Liver (tissue), 9 donors: ENCODE results near the gene C16orf86. TPM values are rescaled to one million over a fixed set of nuclear protein-coding genes. Genes with fewer than 3 reads are reported as not detected.

ENCODE experiments used
- DNase-seq: peaks from one replicate; pipeline ENCODE4 v3.0.0-alpha.2; 2017; ENCODE audit warnings: low spot score
- H3K27ac ChIP-seq, 2 donors: one replicate each; pipeline ENCODE4 v1.7.0; 2013; ENCODE audit warnings: inconsistent platforms in 2 of 2, low read length in 2 of 2, control low read depth in 1 of 2, low read depth in 1 of 2, mild to moderate bottlenecking in 1 of 2
- H3K27me3 ChIP-seq, 4 donors: one replicate each; pipeline versions ENCODE4 v1.6.1 to v1.7.0; 2013; ENCODE audit warnings: low read length in 3 of 4, inconsistent platforms in 1 of 4, mild to moderate bottlenecking in 1 of 4, moderate library complexity in 1 of 4; ENCODE audit not compliant: control insufficient read depth in 4 of 4, insufficient read depth in 4 of 4
- H3K36me3 ChIP-seq, 4 donors: one replicate each; pipeline versions ENCODE4 v1.6.1 to v1.7.0; 2013; ENCODE audit warnings: low read length in 3 of 4, mild to moderate bottlenecking in 3 of 4, low read depth in 1 of 4, moderate library complexity in 1 of 4; ENCODE audit not compliant: control insufficient read depth in 4 of 4, insufficient read depth in 3 of 4
- H3K4me1 ChIP-seq, 4 donors: one replicate each; pipeline versions ENCODE4 v1.6.1 to v1.7.0; 2013; ENCODE audit warnings: low read length in 3 of 4, mild to moderate bottlenecking in 3 of 4, moderate library complexity in 1 of 4; ENCODE audit not compliant: control insufficient read depth in 4 of 4, insufficient read depth in 4 of 4
- H3K4me3 ChIP-seq, 3 donors: one replicate each; pipeline versions ENCODE4 v1.6.1 to v1.7.0; 2013; ENCODE audit warnings: low read length in 3 of 3, control low read depth in 1 of 3, low read depth in 1 of 3, mild to moderate bottlenecking in 1 of 3
- H3K9ac ChIP-seq, 2 donors: one replicate each; pipeline ENCODE4 v1.7.0; 2013; ENCODE audit warnings: low read length in 2 of 2, mild to moderate bottlenecking in 2 of 2, moderate library complexity in 2 of 2, control low read depth in 1 of 2, low read depth in 1 of 2
- H3K9me3 ChIP-seq, 4 donors: one replicate each; pipeline versions ENCODE4 v1.6.1 to v1.7.0; 2013; ENCODE audit warnings: low read length in 3 of 4; ENCODE audit not compliant: control insufficient read depth in 4 of 4
- CTCF ChIP-seq: fragments of 150-350 bp; IDR thresholded peaks from 2 replicates; pipeline ENCODE4 v1.5.1; 2017; ENCODE audit warnings: improper control_type of control experiment, low read depth, low read length; ENCODE audit not compliant: missing input control
- EGR1 ChIP-seq, 2 donors: IDR thresholded peaks; 2 replicates each; pipeline ENCODE4 v1.6.1; 2016 to 2018; ENCODE audit warnings: antibody characterized with exemption in 2 of 2, low read depth in 2 of 2
- FOXA2 ChIP-seq: IDR thresholded peaks from 2 replicates; pipeline ENCODE4 v1.6.1; 2016; ENCODE audit warnings: antibody characterized with exemption
- GABPA ChIP-seq, 2 donors: IDR thresholded peaks in 1 of 2; conservative IDR thresholded peaks in 1 of 2; 2 replicates each; pipeline ENCODE4 v1.6.1; 2016; ENCODE audit warnings: antibody characterized with exemption in 2 of 2, mild to moderate bottlenecking in 1 of 2, moderate library complexity in 1 of 2
- HNF4A ChIP-seq, 2 donors: conservative IDR thresholded peaks; 2 replicates each; pipeline ENCODE4 v1.6.1; 2016; ENCODE audit warnings: antibody characterized with exemption in 2 of 2, mild to moderate bottlenecking in 2 of 2
- HNF4G ChIP-seq: IDR thresholded peaks from 2 replicates; pipeline ENCODE4 v1.6.1; 2016; ENCODE audit warnings: antibody characterized with exemption
- JUND ChIP-seq, 2 donors: IDR thresholded peaks; 2 replicates each; pipeline ENCODE4 v1.6.1; 2016; ENCODE audit warnings: antibody characterized with exemption in 2 of 2
- NR2F2 ChIP-seq: IDR thresholded peaks from 2 replicates; pipeline ENCODE4 v1.6.1; 2016; ENCODE audit warnings: antibody characterized with exemption
- RAD21 ChIP-seq, 2 donors: IDR thresholded peaks; 2 replicates each; pipeline ENCODE4 v1.6.1; 2016; ENCODE audit warnings: antibody characterized with exemption in 2 of 2, mild to moderate bottlenecking in 2 of 2
- SP1 ChIP-seq: IDR thresholded peaks from 2 replicates; pipeline ENCODE4 v1.6.1; 2018; ENCODE audit warnings: antibody characterized with exemption, mild to moderate bottlenecking
- TAF1 ChIP-seq: conservative IDR thresholded peaks from 2 replicates; pipeline ENCODE4 v1.6.1; 2016; ENCODE audit warnings: antibody characterized with exemption, mild to moderate bottlenecking
- YY1 ChIP-seq: IDR thresholded peaks from 2 replicates; pipeline ENCODE4 v1.6.1; 2016; ENCODE audit warnings: antibody characterized with exemption, mild to moderate bottlenecking
- WGBS: extraction: QIAGEN DNeasy Blood & Tissue Kit; methylation state at CpG from one replicate; pipeline ENCODE4 v1.1.7; 2013; 5-methylcytosine and 5-hydroxymethylcytosine counted together
- polyA plus RNA-seq, 2 donors: library from polyadenylated mRNA; stranded (reverse) in 1 of 2; unstranded in 1 of 2; fragments of 200-250 nt in 1 of 2; fragments of >200 nt in 1 of 2; fragmentation: Nextera tagmentation in 1 of 2; extraction: Ambion mirVana in 1 of 2; gene quantifications; one replicate each; pipeline versions ENCODE4 v1.2.1 to v1.2.3, GENCODE V29; 2013 to 2015
- total RNA-seq, 2 donors: library from RNA; depleted of rRNA; stranded (reverse); fragments of >200 nt; gene quantifications; one replicate each; pipeline ENCODE4 v1.2.3, GENCODE V29; 2014
- TF ChIP-seq, protein P1 (sequence below): IDR thresholded peaks from 2 replicates; pipeline ENCODE4 v1.6.1; 2016; ENCODE audit warnings: antibody characterized with exemption, mild to moderate bottlenecking
- TF ChIP-seq, protein P2 (sequence below): IDR thresholded peaks from 2 replicates; pipeline ENCODE4 v1.6.1; 2016; ENCODE audit warnings: antibody characterized with exemption
- TF ChIP-seq, protein P3 (sequence below): IDR thresholded peaks from 2 replicates; pipeline ENCODE4 v1.6.1; 2016; ENCODE audit warnings: antibody characterized with exemption
- donor health status: healthy.
- donor health status: healthy.
- donor health status: healthy.
- donor health status: healthy.
- donor health status: healthy.

Gene C16orf86
- total and polyA plus RNA-seq, 4 donors: 1.2 to 2.6 (median 2.1) TPM

DNA sequence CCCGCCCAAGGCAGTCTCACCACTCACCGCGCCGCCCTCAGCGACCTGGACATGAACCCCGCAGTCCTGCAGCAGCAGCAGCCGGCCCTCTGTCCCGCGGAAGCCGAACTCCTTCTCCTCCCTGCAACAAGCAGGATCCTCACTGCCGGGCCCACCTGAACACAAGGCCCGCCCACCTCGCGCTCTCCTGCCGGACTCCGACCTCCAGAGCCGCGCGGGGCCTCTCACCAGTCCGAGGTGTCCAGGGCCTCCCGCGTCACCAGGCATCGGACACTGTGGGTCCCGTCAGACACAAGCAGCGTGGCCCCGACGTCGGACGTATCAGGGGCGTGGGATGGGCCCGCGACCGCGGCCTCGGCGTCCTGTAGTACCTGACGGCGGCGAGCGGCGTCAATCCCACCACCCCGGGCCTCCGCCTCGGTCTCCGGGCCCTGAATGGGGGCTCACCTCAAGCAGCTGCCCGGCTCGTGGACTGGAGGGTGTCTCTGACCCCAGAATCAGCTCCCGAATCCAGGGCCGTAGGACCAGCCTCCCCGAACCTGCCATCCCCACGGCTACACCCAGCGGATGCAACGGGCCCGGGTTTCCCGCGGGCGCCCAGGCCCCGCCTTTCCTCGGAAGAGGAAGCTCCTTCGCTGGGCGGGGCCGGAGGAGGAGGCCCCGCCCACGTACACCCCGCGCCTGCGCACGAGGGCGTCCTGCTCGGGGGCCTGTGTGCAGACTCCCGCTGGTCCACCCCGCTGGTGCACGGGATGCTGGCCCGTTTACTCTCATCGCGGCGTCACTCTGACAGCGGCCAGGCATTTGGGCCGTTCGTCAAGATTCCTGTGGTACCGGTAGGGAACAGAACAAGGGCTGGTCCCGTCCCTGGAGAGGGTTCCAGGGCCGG, 6.7 kb upstream of the C16orf86 start, which contains the start of gene ACD:
Gene ACD, minus strand, starts transcription at position 586 of the 889 bp plus-strand sequence. Its CDS starts 40 bp downstream, at position 546.
- Histone ChIP-seq H3K9me3 (no peaks in the 10 kb centered on the region), H3K9ac (peak within 1 kb of the TSS; percentile 36 to 79), H3K27ac (peak within 1 kb of the TSS; percentile 91 to 98), H3K36me3 (peaks cover 0 to 1% (median 0%) of the 10 kb centered on the region in 4 donors), H3K4me1 (peaks cover 11 to 52% (median 36%) of the 10 kb centered on the region in 4 donors), H3K27me3 (no peaks in the 10 kb centered on the region), H3K4me3 (peak within 1 kb of the TSS; percentile 73 to 98 (median 77))
- TF ChIP-seq YY1 (peak; percentile 38), HNF4G (no peak), GABPA (IDR thresholded peaks at IDR 0.05 in 1 of 2, conservative IDR thresholded peaks at IDR 0.05 in 1 of 2) (peak in 1 of 2 donors; percentile 82), FOXA2 (no peak), SP1 (peak; percentile 5)
- TF ChIP-seq, protein P1, sequence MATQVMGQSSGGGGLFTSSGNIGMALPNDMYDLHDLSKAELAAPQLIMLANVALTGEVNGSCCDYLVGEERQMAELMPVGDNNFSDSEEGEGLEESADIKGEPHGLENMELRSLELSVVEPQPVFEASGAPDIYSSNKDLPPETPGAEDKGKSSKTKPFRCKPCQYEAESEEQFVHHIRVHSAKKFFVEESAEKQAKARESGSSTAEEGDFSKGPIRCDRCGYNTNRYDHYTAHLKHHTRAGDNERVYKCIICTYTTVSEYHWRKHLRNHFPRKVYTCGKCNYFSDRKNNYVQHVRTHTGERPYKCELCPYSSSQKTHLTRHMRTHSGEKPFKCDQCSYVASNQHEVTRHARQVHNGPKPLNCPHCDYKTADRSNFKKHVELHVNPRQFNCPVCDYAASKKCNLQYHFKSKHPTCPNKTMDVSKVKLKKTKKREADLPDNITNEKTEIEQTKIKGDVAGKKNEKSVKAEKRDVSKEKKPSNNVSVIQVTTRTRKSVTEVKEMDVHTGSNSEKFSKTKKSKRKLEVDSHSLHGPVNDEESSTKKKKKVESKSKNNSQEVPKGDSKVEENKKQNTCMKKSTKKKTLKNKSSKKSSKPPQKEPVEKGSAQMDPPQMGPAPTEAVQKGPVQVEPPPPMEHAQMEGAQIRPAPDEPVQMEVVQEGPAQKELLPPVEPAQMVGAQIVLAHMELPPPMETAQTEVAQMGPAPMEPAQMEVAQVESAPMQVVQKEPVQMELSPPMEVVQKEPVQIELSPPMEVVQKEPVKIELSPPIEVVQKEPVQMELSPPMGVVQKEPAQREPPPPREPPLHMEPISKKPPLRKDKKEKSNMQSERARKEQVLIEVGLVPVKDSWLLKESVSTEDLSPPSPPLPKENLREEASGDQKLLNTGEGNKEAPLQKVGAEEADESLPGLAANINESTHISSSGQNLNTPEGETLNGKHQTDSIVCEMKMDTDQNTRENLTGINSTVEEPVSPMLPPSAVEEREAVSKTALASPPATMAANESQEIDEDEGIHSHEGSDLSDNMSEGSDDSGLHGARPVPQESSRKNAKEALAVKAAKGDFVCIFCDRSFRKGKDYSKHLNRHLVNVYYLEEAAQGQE: no peak
- TF ChIP-seq, protein P2, sequence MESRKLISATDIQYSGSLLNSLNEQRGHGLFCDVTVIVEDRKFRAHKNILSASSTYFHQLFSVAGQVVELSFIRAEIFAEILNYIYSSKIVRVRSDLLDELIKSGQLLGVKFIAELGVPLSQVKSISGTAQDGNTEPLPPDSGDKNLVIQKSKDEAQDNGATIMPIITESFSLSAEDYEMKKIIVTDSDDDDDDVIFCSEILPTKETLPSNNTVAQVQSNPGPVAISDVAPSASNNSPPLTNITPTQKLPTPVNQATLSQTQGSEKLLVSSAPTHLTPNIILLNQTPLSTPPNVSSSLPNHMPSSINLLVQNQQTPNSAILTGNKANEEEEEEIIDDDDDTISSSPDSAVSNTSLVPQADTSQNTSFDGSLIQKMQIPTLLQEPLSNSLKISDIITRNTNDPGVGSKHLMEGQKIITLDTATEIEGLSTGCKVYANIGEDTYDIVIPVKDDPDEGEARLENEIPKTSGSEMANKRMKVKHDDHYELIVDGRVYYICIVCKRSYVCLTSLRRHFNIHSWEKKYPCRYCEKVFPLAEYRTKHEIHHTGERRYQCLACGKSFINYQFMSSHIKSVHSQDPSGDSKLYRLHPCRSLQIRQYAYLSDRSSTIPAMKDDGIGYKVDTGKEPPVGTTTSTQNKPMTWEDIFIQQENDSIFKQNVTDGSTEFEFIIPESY: no peak
- peak; percentile 95 for DNase-seq
- under 1% methylated on average over 83 of the region's 83 CpGs for WGBS

- H3K27me3 ChIP-seq: no peaks in the 10 kb centered on the region
- peaks cover 0 to 1% (median 0%) of the 10 kb centered on the region in 4 donors for H3K36me3 ChIP-seq
- no peaks in the 10 kb centered on the region for H3K9me3 ChIP-seq
- peak within 1 kb of the TSS; percentile 73 to 98 (median 77) for H3K4me3 ChIP-seq
- peak within 1 kb of the TSS; percentile 91 to 98 for H3K27ac ChIP-seq
- peak within 1 kb of the TSS; percentile 36 to 79 for H3K9ac ChIP-seq
- H3K4me1 ChIP-seq: peaks cover 11 to 52% (median 37%) of the 10 kb centered on the region in 4 donors
- under 1% methylated on average over 48 of the region's 48 CpGs for WGBS
- peak; percentile 83 for DNase-seq
- peak; percentile 18 for TF ChIP-seq CTCF
- TF ChIP-seq TAF1: no peak
- TF ChIP-seq HNF4G: no peak
- peak in 1 of 2 donors; percentile 6 for TF ChIP-seq HNF4A (conservative IDR thresholded peaks at IDR 0.05)
- no peak for TF ChIP-seq EGR1 (IDR thresholded peaks at IDR 0.05; ENCODE audit: low read depth in 2 of 2)
- TF ChIP-seq GABPA (IDR thresholded peaks at IDR 0.05 in 1 of 2, conservative IDR thresholded peaks at IDR 0.05 in 1 of 2): no peak
- peak in 1 of 2 donors; percentile 52 for TF ChIP-seq JUND (IDR thresholded peaks at IDR 0.05)
- TF ChIP-seq RAD21 (IDR thresholded peaks at IDR 0.05): no peak
- peak; percentile 5 for TF ChIP-seq YY1
- TF ChIP-seq NR2F2: no peak
- TF ChIP-seq, protein P1: no peak
- TF ChIP-seq, protein P2: no peak
- no peak for TF ChIP-seq FOXA2
- TF ChIP-seq, protein P3, sequence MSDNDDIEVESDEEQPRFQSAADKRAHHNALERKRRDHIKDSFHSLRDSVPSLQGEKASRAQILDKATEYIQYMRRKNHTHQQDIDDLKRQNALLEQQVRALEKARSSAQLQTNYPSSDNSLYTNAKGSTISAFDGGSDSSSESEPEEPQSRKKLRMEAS: no peak
- no peak for TF ChIP-seq SP1
Observed at GRCh38 chr16:67660564-67661028, 6.0 kb upstream of the C16orf86 start, which contains the start of gene PARD6A. PARD6A (plus strand) TSS chr16:67660960; CDS start chr16:67661039, 79 bp downstream.
